Prostate gland (tissue), 2 donors: ENCODE measurements around the gene CYP3A4. TPM values are rescaled to one million over a fixed set of nuclear protein-coding genes. Genes with fewer than 3 reads are reported as not detected.

ENCODE experiments used
- DNase-seq: peaks from one replicate; pipeline ENCODE4 v3.0.0-alpha.2; 2019; ENCODE audit warnings: low spot score
- H3K27ac ChIP-seq, 2 donors: fragments of 200-600 bp; sonication (generic); 2 replicates each; pipeline ENCODE4 v1.5.1; 2017 to 2019
- H3K27me3 ChIP-seq: fragments of 200-600 bp; sonication (generic); replicated peaks from 2 replicates; pipeline ENCODE4 v1.5.1; 2019; ENCODE audit not compliant: insufficient read depth
- H3K36me3 ChIP-seq, 2 donors: fragments of 200-600 bp; sonication (generic); 1 replicate in 1 of 2; 2 replicates in 1 of 2; pipeline versions ENCODE4 v1.5.1 to v1.8.1; 2017 to 2019
- H3K4me1 ChIP-seq: fragments of 200-600 bp; sonication (generic); replicated peaks from 2 replicates; pipeline ENCODE4 v1.5.1; 2019
- H3K4me3 ChIP-seq, 2 donors: fragments of 200-600 bp; sonication (generic); 2 replicates each; pipeline ENCODE4 v1.5.1; 2017 to 2019
- H3K9me3 ChIP-seq: fragments of 200-600 bp; sonication (generic); 2 replicates; pipeline ENCODE4 v1.5.1; 2017
- CTCF ChIP-seq, 4 experiments: fragments of 200-600 bp in 2 of 4; fragments of 450-650 bp in 2 of 4; sonication (generic) in 2 of 4; IDR thresholded peaks; 1 replicate in 3 of 4; 2 replicates in 1 of 4; pipeline ENCODE4 v1.5.1; 2016 to 2019; ENCODE audit warnings: antibody characterized with exemption in 4 of 4, mild to moderate bottlenecking in 2 of 4, moderate library complexity in 2 of 4
- POLR2A ChIP-seq: fragments of 450-650 bp; IDR thresholded peaks from one replicate; pipeline ENCODE4 v1.6.1; 2016; ENCODE audit warnings: antibody characterized with exemption, mild to moderate bottlenecking
- POLR2AphosphoS5 ChIP-seq: sonication (generic); formaldehyde crosslinking; IDR thresholded peaks from one replicate; pipeline ENCODE4 v1.6.1; 2017; ENCODE audit warnings: antibody characterized with exemption
- WGBS: methylation state at CpG from one replicate; pipeline ENCODE4 v1.1.5; 2018; 5-methylcytosine and 5-hydroxymethylcytosine counted together
- intact Hi-C: fragments of 100-400 bp; cut with DNase I; formaldehyde crosslinking; loops from one replicate; pipeline ENCODE4 v1.14.2; 2022
- total RNA-seq, 2 donors: library from RNA; depleted of rRNA; stranded (reverse); fragments of >200 nt; gene quantifications; one replicate each; pipeline ENCODE4 v1.1.0, GENCODE V29; 2016

Gene CYP3A4
- not detected for total RNA-seq

- intact Hi-C loops = no loop called here
- Histone ChIP-seq H3K27ac (no peak within 1 kb of the TSS), H3K4me3 (no peak within 1 kb of the TSS), H3K4me1 (no peaks in the 10 kb centered on the region), H3K27me3 (no peaks in the 10 kb centered on the region), H3K36me3 (no peaks in the 10 kb centered on the region), H3K9me3 (no peaks in the 10 kb centered on the region)
- no peak for DNase-seq
- TF ChIP-seq POLR2A (no peak), CTCF (IDR thresholded peaks at IDR 0.05) (no peak), POLR2AphosphoS5 (no peak)
Measured at GRCh38 chr7:99784007-99784406, at the start of gene CYP3A4. Gene CYP3A4, minus strand, starts transcription at chr7:99784184. Its CDS starts 103 bp downstream, at chr7:99784081.

GRCh38 chr7:99833289-99833877, 49.4 kb upstream of the CYP3A4 start:
- DNase-seq = no peak
- WGBS = 74% methylated on average over 8 of the region's 8 CpGs

GRCh38 chr7:99831595-99831994, 47.6 kb upstream of the CYP3A4 start:
- TF ChIP-seq POLR2A = no peak
- TF ChIP-seq POLR2AphosphoS5 = no peak
- TF ChIP-seq CTCF (IDR thresholded peaks at IDR 0.05) = no peak
- H3K27ac ChIP-seq = no peak overlapping the region
- H3K27me3 ChIP-seq = no peaks in the 10 kb centered on the region
- intact Hi-C loops = no loop called here
- no peaks in the 10 kb centered on the region for H3K36me3 ChIP-seq
- H3K4me1 ChIP-seq = peaks cover 3% of the 10 kb centered on the region
- no peak for DNase-seq
- no peaks in the 10 kb centered on the region for H3K9me3 ChIP-seq
- no peak overlapping the region for H3K4me3 ChIP-seq

More at GRCh38 chr7:99833289-99833877, 49.4 kb upstream of the CYP3A4 start:
- H3K9me3 ChIP-seq = no peaks in the 10 kb centered on the region
- intact Hi-C loops = no loop called here
- H3K4me1 ChIP-seq = no peaks in the 10 kb centered on the region
- no peak overlapping the region for H3K27ac ChIP-seq
- no peaks in the 10 kb centered on the region for H3K36me3 ChIP-seq
- no peak for TF ChIP-seq POLR2AphosphoS5
- no peak for TF ChIP-seq CTCF (IDR thresholded peaks at IDR 0.05)
- no peak for TF ChIP-seq POLR2A
- H3K4me3 ChIP-seq = no peak overlapping the region
- H3K27me3 ChIP-seq = no peaks in the 10 kb centered on the region

- intact Hi-C loops = loop anchor here (10.0 kb wide), 1 partner anchor 65 kb away; no protein-coding TSS in a partner anchor
- DNase-seq = no peak
- Histone ChIP-seq H3K4me3 (no peak overlapping the region), H3K27ac (peak overlapping the region in 1 of 2 donors; percentile 62), H3K36me3 (no peaks in the 10 kb centered on the region), H3K9me3 (no peaks in the 10 kb centered on the region), H3K4me1 (peaks cover 6% of the 10 kb centered on the region), H3K27me3 (no peaks in the 10 kb centered on the region)
- WGBS = 45% methylated on average over 1 of the region's 1 CpG
- TF ChIP-seq CTCF (IDR thresholded peaks at IDR 0.05) (no peak), POLR2AphosphoS5 (no peak), POLR2A (no peak)
Measured at GRCh38 chr7:99829524-99830160, 45.7 kb upstream of the CYP3A4 start.

GRCh38 chr7:99828811-99829210, 44.8 kb upstream of the CYP3A4 start:
- TF ChIP-seq CTCF (IDR thresholded peaks at IDR 0.05) (no peak), POLR2A (no peak), POLR2AphosphoS5 (no peak)
- Histone ChIP-seq H3K4me3 (no peak overlapping the region), H3K9me3 (no peaks in the 10 kb centered on the region), H3K36me3 (no peaks in the 10 kb centered on the region), H3K4me1 (peaks cover 6% of the 10 kb centered on the region), H3K27me3 (no peaks in the 10 kb centered on the region), H3K27ac (peak overlapping the region in 1 of 2 donors; percentile 62)
- DNase-seq = no peak
- intact Hi-C loops = loop anchor here (10.0 kb wide), 1 partner anchor 64 kb away; no protein-coding TSS in a partner anchor
